ENCODE results near the gene APOF. TPM values are rescaled to one million over a fixed set of nuclear protein-coding genes. Genes with fewer than 3 reads are reported as not detected.

APOF gene, protein sequence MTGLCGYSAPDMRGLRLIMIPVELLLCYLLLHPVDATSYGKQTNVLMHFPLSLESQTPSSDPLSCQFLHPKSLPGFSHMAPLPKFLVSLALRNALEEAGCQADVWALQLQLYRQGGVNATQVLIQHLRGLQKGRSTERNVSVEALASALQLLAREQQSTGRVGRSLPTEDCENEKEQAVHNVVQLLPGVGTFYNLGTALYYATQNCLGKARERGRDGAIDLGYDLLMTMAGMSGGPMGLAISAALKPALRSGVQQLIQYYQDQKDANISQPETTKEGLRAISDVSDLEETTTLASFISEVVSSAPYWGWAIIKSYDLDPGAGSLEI
- 100 to 1,000 TPM; 110 to 270 (median 205) TPM for total RNA-seq
- long read RNA-seq, transcript APOF-201 (2 exons, 1,715 nt) = major isoform, 84 of 91 reads
- long read RNA-seq, partial matches to known transcripts = 0 of 91 reads
- long read RNA-seq, other reads (novel, unspliced or antisense) = 7 of 91 reads

- peak in 1 of 3 donors; percentile 62 for DNase-seq
- Histone ChIP-seq H3K9me3 (no peaks in the 10 kb centered on the region), H3K4me1 (peaks cover 0 to 49% (median 17%) of the 10 kb centered on the region in 4 donors), H3K36me3 (no peaks in the 10 kb centered on the region), H3K27me3 (no peaks in the 10 kb centered on the region), H3K4me3 (peak within 1 kb of the TSS; percentile 55 to 74 (median 65)), H3K27ac (peak within 1 kb of the TSS; percentile 94 to 97 (median 95))
- ATAC-seq = peak; percentile 33 to 54 (median 36)
- WGBS (ENCODE audit: insufficient coverage, low coverage, low lambda C conversion rate, missing lambda C conversion rate) = 28% methylated on average over 10 of the region's 10 CpGs
- intact Hi-C loops (cut with DNase I) = no loop called here
- TF ChIP-seq POLR2A (IDR thresholded peaks at IDR 0.05) = peak; percentile 95
- TF ChIP-seq, protein P1, sequence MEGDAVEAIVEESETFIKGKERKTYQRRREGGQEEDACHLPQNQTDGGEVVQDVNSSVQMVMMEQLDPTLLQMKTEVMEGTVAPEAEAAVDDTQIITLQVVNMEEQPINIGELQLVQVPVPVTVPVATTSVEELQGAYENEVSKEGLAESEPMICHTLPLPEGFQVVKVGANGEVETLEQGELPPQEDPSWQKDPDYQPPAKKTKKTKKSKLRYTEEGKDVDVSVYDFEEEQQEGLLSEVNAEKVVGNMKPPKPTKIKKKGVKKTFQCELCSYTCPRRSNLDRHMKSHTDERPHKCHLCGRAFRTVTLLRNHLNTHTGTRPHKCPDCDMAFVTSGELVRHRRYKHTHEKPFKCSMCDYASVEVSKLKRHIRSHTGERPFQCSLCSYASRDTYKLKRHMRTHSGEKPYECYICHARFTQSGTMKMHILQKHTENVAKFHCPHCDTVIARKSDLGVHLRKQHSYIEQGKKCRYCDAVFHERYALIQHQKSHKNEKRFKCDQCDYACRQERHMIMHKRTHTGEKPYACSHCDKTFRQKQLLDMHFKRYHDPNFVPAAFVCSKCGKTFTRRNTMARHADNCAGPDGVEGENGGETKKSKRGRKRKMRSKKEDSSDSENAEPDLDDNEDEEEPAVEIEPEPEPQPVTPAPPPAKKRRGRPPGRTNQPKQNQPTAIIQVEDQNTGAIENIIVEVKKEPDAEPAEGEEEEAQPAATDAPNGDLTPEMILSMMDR (IDR thresholded peaks at IDR 0.05) = no peak
Observed at GRCh38 chr12:56362130-56363059, at the start of gene APOF. APOF (minus strand) TSS chr12:56362857; CDS start chr12:56362745, 112 bp downstream.

GRCh38 chr12:56411781-56412639 is 49.4 kb upstream of the APOF start:
- Histone ChIP-seq H3K4me3 (no peak overlapping the region), H3K9me3 (no peaks in the 10 kb centered on the region), H3K27ac (peak overlapping the region in 1 of 3 donors; percentile 2), H3K4me1 (peaks cover 0 to 21% (median 4%) of the 10 kb centered on the region in 4 donors), H3K27me3 (no peaks in the 10 kb centered on the region), H3K36me3 (no peaks in the 10 kb centered on the region)
- ATAC-seq (peak; percentile 57 to 91 (median 76)), DNase-seq (peak in 2 of 3 donors; percentile 70 to 75)
- intact Hi-C loops (cut with DNase I) = no loop called here
- 24% methylated on average over 2 of the region's 6 CpGs for WGBS (ENCODE audit: insufficient coverage, low coverage, low lambda C conversion rate, missing lambda C conversion rate)
- no peak for TF ChIP-seq POLR2A (IDR thresholded peaks at IDR 0.05)
- TF ChIP-seq, protein P1 (IDR thresholded peaks at IDR 0.05) = no peak

DNA sequence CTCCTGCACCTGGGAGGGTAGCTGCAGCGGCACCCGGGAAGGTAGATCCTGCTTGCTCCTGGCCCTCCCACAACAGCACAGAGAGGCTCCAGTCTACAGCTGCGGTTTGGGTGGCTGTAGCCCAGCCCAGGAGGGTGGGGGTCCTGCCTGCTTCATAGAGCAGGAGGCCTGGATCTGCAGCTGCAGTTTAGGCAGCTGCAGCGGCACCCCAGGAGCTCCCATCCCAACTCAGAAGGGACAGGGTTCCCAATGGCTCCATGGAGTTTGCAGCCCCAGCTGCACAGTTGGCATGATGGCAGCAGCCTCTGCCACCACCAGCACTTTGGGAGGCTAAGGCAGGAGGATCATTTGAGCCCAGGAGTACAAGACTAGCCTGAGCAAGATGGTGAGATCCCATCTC is 48.1 kb upstream of the APOF start:
- Histone ChIP-seq H3K9me3 (no peaks in the 10 kb centered on the region), H3K27me3 (no peaks in the 10 kb centered on the region), H3K4me1 (peaks cover 0 to 21% (median 4%) of the 10 kb centered on the region in 4 donors), H3K27ac (no peak overlapping the region), H3K4me3 (no peak overlapping the region), H3K36me3 (no peaks in the 10 kb centered on the region)
- no CpG with 5 or more reads among the region's 4 CpGs for WGBS (ENCODE audit: insufficient coverage, low coverage, low lambda C conversion rate, missing lambda C conversion rate)
- TF ChIP-seq, protein P1 (IDR thresholded peaks at IDR 0.05) = no peak
- no peak for TF ChIP-seq POLR2A (IDR thresholded peaks at IDR 0.05)
- intact Hi-C loops (cut with DNase I) = no loop called here
- no peak for ATAC-seq
- no peak for DNase-seq

All from right lobe of liver (tissue), 6 donors.